HG02610 (cell line): ENCODE results near the gene VEPH1.
"Not testable (repeated sequence)": the region's sequence is repeated elsewhere in the genome, so short reads cannot be mapped to it uniquely, and the experiment has no call there.

Experiments used
- ATAC-seq: cut with Tn5 transposase; IDR thresholded peaks from one replicate; pipeline ENCODE4 v1.9.1; 2021; ENCODE audit warnings: mild to moderate bottlenecking, moderate library complexity; ENCODE audit not compliant: unreplicated experiment

Gene VEPH1

GRCh38 chr3:157355276-157355675, 147.9 kb downstream of the VEPH1 start:
- ATAC-seq: no peak

- peak; percentile 50 for ATAC-seq
Observed at GRCh38 chr3:157354722-157355121, 148.5 kb downstream of the VEPH1 start.

- no peak for ATAC-seq
Observed at GRCh38 chr3:157354254-157354653, 149.0 kb downstream of the VEPH1 start.

- ATAC-seq: no peak
Observed at GRCh38 chr3:157353652-157354051, 149.6 kb downstream of the VEPH1 start.

- no peak for ATAC-seq
Observed at GRCh38 chr3:157351981-157352380, 151.2 kb downstream of the VEPH1 start.

GRCh38 chr3:157350651-157351050, 152.6 kb downstream of the VEPH1 start:
- ATAC-seq: not testable (repeated sequence)

GRCh38 chr3:157348304-157349075, 154.7 kb downstream of the VEPH1 start:
- not testable (repeated sequence) for ATAC-seq

- ATAC-seq: no peak
Observed at GRCh38 chr3:157347577-157348303, 155.5 kb downstream of the VEPH1 start.

- ATAC-seq: no peak
Observed at GRCh38 chr3:157336252-157337009, 166.8 kb downstream of the VEPH1 start.

- no peak for ATAC-seq
Observed at GRCh38 chr3:157335233-157336076, 167.8 kb downstream of the VEPH1 start.

- ATAC-seq: no peak
Observed at GRCh38 chr3:157333551-157333991, 169.6 kb downstream of the VEPH1 start.

GRCh38 chr3:157330206-157330605, 173.0 kb downstream of the VEPH1 start:
- ATAC-seq: no peak

GRCh38 chr3:157329551-157329950, 173.7 kb downstream of the VEPH1 start:
- ATAC-seq: no peak

- ATAC-seq: no peak
Observed at GRCh38 chr3:157327837-157328236, 175.4 kb downstream of the VEPH1 start.

GRCh38 chr3:157327018-157327417, 176.2 kb downstream of the VEPH1 start:
- no peak for ATAC-seq

GRCh38 chr3:157324869-157325268, 178.3 kb downstream of the VEPH1 start:
- not testable (repeated sequence) for ATAC-seq

- no peak for ATAC-seq
Observed at GRCh38 chr3:157323360-157323759, 179.9 kb downstream of the VEPH1 start.

- no peak for ATAC-seq
Observed at GRCh38 chr3:157319672-157320071, 183.5 kb downstream of the VEPH1 start.

- no peak for ATAC-seq
Observed at GRCh38 chr3:157318639-157319288, 184.5 kb downstream of the VEPH1 start.

GRCh38 chr3:157317895-157318294, 185.3 kb downstream of the VEPH1 start:
- ATAC-seq: no peak
